WTC11 (cell line): Measurements from ENCODE around the gene STX3.

Source experiments
- ATF2 ChIP-seq: sonication (generic); formaldehyde crosslinking; IDR thresholded peaks from 2 replicates; pipeline ENCODE4 v1.8.1; 2022; ENCODE audit warnings: low read depth, missing genetic modification reagents, borderline replicate concordance
- CREB1 ChIP-seq: sonication (generic); formaldehyde crosslinking; IDR thresholded peaks from 2 replicates; pipeline ENCODE4 v1.8.0; 2023; ENCODE audit warnings: mild to moderate bottlenecking, missing genetic modification reagents
- CTCF ChIP-seq: fragments of 200-600 bp; IDR thresholded peaks from 2 replicates; pipeline ENCODE4 v1.8.0; 2022; ENCODE audit warnings: antibody characterized with exemption
- E2F1 ChIP-seq: sonication (generic); formaldehyde crosslinking; IDR thresholded peaks from 2 replicates; pipeline ENCODE4 v1.8.0; 2022; ENCODE audit warnings: mild to moderate bottlenecking, missing genetic modification reagents
- ESRRA ChIP-seq: sonication (generic); formaldehyde crosslinking; IDR thresholded peaks from 2 replicates; pipeline ENCODE4 v1.8.1; 2022; ENCODE audit warnings: mild to moderate bottlenecking, missing genetic modification reagents, borderline replicate concordance
- FOXK1 ChIP-seq: sonication (generic); formaldehyde crosslinking; IDR thresholded peaks from 2 replicates; pipeline ENCODE4 v1.8.0; 2022; ENCODE audit warnings: mild to moderate bottlenecking, moderate library complexity, missing genetic modification reagents
- SP1 ChIP-seq: sonication (generic); formaldehyde crosslinking; conservative IDR thresholded peaks from 2 replicates; pipeline ENCODE4 v1.8.1; 2022; ENCODE audit warnings: missing genetic modification reagents
- TCF7 ChIP-seq: sonication (generic); formaldehyde crosslinking; IDR thresholded peaks from 2 replicates; pipeline ENCODE4 v1.8.0; 2022; ENCODE audit warnings: mild to moderate bottlenecking, low read depth, missing genetic modification reagents, moderate library complexity
- TEAD4 ChIP-seq: sonication (generic); formaldehyde crosslinking; IDR thresholded peaks from 2 replicates; pipeline ENCODE4 v1.8.0; 2022; ENCODE audit warnings: mild to moderate bottlenecking, missing genetic modification reagents
- ZNF138 ChIP-seq: sonication (generic); formaldehyde crosslinking; conservative IDR thresholded peaks from 2 replicates; pipeline ENCODE4 v1.8.1; 2022; ENCODE audit warnings: mild to moderate bottlenecking, moderate library complexity, missing genetic modification reagents
- TF ChIP-seq, protein P1 (sequence below): sonication (generic); formaldehyde crosslinking; IDR thresholded peaks from 2 replicates; pipeline ENCODE4 v1.8.0; 2023; ENCODE audit warnings: mild to moderate bottlenecking, missing genetic modification reagents
- TF ChIP-seq, protein P2 (sequence below): sonication (generic); formaldehyde crosslinking; IDR thresholded peaks from 2 replicates; pipeline ENCODE4 v1.8.0; 2022; ENCODE audit warnings: mild to moderate bottlenecking, missing genetic modification reagents

DNA sequence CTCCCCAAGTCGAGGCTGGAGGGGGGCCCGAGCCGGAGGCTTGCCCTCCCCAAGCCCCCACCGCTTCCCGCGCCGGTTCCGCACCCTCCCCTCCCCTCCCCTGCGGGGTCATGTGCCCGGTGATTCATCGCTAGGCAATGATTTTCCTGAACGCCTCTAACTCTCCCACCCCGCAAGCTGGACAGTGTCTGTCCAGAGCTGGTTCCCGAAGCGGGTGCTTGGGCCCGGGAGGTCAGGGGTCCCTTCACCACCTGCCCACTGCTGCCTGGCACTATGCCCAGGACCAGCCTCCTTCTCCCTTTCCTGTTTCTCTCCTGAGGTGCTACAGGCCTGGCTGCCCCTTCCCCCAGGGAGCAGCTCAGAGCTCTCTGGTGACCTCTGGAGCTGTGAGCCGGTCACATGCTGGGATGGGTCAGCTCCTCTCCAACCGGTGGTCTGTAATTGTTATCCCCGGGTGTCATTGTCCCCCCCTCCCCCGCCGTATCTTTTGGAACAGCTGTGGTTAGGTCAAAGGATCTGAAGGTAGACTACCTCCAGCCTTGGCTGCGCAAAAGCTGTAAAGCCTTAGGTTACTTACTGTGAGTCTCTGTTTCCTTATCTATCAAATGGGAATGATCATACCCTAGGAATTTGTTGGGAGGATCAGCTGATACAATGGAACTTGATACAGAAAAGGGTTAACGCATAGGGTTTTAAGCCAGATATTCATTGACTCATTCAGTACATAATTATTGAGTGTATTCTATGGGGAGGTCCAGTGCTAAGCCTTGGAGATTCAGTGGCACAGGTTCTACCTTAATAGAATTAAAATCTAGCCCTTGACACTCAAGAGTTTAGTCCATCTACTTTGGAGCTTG is 753 bp downstream of the STX3 start:
- TF ChIP-seq ESRRA (CRISPR knock-in tag) (no peak), CTCF (no peak), TCF7 (CRISPR knock-in tag) (no peak), SP1 (no peak), E2F1 (CRISPR knock-in tag) (no peak), CREB1 (no peak), TEAD4 (CRISPR knock-in tag) (no peak), ZNF138 (CRISPR knock-in tag) (no peak), ATF2 (no peak), FOXK1 (CRISPR knock-in tag) (no peak)
- TF ChIP-seq, protein P1, sequence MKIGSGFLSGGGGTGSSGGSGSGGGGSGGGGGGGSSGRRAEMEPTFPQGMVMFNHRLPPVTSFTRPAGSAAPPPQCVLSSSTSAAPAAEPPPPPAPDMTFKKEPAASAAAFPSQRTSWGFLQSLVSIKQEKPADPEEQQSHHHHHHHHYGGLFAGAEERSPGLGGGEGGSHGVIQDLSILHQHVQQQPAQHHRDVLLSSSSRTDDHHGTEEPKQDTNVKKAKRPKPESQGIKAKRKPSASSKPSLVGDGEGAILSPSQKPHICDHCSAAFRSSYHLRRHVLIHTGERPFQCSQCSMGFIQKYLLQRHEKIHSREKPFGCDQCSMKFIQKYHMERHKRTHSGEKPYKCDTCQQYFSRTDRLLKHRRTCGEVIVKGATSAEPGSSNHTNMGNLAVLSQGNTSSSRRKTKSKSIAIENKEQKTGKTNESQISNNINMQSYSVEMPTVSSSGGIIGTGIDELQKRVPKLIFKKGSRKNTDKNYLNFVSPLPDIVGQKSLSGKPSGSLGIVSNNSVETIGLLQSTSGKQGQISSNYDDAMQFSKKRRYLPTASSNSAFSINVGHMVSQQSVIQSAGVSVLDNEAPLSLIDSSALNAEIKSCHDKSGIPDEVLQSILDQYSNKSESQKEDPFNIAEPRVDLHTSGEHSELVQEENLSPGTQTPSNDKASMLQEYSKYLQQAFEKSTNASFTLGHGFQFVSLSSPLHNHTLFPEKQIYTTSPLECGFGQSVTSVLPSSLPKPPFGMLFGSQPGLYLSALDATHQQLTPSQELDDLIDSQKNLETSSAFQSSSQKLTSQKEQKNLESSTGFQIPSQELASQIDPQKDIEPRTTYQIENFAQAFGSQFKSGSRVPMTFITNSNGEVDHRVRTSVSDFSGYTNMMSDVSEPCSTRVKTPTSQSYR (CRISPR knock-in tag), result no peak
- TF ChIP-seq, protein P2, sequence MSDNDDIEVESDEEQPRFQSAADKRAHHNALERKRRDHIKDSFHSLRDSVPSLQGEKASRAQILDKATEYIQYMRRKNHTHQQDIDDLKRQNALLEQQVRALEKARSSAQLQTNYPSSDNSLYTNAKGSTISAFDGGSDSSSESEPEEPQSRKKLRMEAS (CRISPR knock-in tag), result no peak
